GM19438 (cell line): ENCODE results near the gene TOX3.

Experiments used
- ATAC-seq: cut with Tn5 transposase; IDR thresholded peaks from one replicate; pipeline ENCODE4 v1.9.1; 2021; ENCODE audit warnings: low read depth; ENCODE audit not compliant: unreplicated experiment

Gene TOX3

DNA sequence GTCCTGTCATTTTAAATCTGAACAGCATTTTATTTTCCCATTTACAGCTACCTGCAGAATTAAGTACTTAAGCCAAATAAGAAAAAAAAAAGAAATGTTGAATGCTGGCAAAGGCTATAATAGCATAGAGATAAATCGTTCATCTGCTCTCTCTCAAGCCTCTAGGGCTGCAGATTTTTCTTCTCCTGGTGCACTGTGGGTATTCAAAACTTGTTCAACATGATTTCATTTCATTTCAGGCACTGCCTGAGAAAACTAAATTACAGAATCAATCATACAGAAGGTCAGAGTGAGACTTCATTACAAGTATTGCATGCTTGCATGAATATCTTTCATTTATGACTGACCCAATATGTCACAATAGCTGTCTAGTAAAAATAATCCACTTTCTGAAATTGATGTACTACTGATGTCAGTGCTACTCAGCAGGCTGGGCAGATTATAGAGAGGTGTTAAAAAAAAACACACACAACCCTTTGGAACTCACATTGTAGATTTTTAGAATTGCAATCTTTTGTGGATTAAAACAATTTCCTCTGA lies 86.2 kb downstream of the TOX3 start:
- ATAC-seq: no peak

DNA sequence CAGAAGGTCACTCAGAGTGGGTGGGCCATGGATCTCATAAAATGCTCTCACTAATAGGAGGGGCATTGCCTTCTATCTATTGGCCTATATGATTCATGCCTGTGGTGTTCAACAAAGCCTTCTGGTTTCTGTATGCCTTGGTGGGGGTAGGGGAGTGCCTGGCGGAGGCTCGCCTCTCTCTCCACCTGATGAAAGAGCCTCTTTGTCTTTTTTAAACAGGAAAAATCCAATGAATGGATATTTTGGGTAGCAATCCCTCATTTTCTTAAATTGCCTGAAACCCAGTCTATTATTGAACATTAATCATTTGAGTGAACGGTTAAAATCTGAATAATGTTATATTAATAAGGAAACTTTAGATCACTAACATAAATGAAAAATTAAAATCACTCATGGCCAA lies 90.6 kb downstream of the TOX3 start:
- no peak for ATAC-seq

DNA sequence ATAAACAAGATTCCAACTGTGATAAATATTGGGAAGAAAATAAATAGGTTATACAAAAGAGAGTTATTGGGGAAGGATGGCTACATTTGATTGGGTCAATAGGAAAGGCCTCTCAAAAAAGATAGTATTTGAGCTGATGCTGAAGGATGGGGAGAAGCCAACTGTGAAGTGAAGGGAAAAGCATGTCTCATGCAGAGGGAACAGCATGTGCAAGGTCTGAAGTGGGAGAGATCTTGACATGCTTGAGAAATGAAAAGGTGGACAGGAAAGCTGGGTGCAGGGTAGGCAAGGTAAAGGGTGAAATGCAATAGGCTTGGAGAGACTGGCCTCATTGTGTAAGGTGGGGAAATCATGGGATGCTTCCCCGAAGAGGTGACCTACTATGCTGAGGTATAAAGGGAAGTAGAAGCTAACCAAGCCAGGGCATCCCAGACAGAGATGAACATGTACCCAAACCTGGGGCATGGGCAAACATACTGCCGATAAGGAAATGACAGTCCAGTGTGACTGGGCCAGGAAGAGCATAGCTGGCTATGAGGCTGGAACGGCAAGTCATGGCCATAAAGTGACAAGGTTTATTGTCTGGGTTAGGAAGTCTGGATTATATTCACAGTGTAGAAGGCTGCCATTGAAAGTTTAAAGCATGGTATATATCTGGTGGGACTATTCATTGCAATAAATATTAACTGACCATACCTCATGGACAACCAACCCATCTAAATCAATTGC lies 91.2 kb downstream of the TOX3 start:
- no peak for ATAC-seq

DNA sequence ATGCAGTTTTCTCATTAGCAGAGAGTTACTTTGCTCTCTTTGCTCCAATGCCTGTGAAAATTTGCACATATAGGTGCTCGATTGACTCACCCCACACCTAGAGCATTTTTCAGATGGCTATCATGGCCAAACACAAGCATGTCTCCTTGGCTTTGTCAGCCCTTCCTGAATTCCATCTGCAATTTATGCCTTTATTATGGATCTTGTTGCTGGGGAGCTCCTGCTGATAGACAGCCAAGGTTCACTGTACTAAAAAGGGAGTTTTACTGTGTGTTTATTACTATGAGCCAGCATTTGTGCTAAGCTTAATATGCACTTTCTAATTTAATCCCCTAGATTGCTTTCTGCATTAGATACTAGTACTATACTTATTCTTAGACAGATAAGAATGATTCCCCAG lies 93.3 kb downstream of the TOX3 start:
- no peak for ATAC-seq

DNA sequence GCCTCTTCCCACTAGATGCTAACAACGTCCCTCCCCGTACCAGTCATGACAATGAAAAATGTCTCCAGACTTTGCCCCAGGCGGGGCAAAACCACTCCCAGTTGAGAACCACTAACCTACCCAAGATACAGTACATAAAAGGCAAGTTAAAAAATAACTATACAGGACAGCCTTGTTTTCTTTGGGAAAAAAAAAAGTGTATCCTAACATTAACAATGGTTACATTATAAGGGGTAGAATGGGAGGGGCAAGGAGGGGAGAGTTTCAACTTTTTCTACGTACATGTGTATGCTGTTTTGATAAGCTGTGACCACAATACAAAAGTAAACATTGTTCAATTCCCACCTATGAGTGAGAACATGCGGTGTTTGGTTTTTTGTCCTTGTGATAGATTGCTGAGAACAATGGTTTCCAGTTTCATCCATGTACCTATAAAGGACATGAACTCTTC lies 94.9 kb downstream of the TOX3 start:
- ATAC-seq: no peak

- no peak for ATAC-seq
Measured at GRCh38 chr16:52450916-52451315, 96.0 kb downstream of the TOX3 start.

GRCh38 chr16:52450241-52450640 lies 96.7 kb downstream of the TOX3 start:
- ATAC-seq: no peak

DNA sequence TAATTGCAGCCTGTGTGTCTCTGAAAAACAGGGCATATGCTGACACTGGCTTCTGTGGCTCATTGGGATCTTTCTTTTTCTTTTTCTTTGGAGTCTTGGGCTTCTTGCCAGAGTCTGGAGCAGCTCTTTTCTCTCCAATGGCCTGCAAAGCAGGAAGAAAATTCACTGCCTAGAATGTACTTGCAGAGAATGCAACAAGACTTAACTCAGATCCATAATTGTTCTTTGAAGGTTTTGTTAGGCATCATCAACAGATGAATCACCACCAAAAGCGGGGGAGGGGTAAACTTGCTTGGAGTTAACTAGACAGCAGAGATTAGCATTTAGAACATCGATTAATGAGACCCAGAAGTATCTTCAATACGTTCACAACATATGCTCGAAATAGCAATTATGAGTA lies 100.9 kb downstream of the TOX3 start:
- ATAC-seq: no peak

GRCh38 chr16:52441886-52442285 lies 105.1 kb downstream of the TOX3 start:
- ATAC-seq: no peak

DNA sequence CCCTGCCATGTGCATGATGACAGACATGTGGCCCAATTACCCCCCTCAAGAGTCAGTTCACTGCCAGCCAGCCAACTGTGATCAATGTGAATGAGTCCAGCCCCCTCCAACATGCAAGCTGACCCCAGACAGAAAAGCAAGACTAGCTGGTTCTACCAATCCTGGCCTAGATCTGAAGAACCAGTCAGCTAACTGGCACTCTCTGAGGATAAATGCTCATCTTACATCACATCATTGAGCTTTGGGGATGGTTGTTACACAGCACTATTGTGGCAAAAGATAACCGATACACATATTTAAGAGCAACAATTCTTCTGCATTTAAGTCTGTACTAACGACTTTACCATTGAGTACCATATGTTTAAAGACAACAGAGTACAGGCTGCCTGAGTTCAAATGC lies 106.7 kb downstream of the TOX3 start:
- ATAC-seq: no peak

DNA sequence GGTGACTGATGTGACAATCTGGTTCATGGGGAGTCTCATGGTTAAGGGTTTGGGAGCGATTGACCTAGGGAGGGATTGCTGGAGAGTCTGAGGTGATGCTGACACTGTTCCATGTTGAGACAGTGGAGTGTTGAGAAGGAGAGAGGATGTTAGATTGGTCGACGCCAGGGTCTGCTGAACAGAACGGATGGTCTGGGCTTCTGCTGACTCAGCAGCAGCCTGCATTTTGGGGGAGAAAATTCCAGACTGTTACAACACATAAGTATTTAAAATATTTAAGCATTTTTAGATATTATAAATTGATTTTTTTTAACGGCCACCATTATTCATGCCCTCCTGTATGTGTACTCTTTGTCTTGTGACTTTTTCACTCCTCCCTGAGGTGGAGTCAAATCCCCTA lies 107.2 kb downstream of the TOX3 start:
- ATAC-seq: no peak

DNA sequence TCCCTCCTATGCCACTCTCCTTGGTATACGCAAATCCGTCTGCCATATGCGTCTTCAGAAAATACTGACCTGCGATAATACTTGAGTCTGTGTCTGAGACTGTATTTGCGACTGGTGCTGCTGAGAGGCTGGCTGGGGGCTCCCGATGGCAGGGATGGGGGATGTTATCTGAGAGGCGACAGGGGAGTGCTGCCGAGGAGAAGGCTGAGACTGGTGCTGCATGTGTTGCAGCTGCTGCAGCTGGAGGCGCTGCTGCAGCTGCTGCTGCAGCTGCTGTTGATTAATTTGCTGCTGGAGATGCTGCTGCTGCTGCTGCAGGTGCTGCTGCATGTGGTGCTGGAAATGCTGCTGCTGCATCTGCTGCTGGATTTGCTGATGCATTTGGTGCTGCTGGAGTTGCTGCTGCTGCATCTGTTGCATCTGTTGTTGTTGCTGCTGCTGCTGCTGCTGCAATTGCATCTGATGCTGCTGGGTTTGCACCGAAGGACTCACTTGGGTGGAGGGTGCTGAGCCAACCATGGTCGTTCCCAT lies 107.7 kb downstream of the TOX3 start:
- ATAC-seq: no peak

- ATAC-seq: no peak
Measured at GRCh38 chr16:52437277-52437670, 109.7 kb downstream of the TOX3 start.

DNA sequence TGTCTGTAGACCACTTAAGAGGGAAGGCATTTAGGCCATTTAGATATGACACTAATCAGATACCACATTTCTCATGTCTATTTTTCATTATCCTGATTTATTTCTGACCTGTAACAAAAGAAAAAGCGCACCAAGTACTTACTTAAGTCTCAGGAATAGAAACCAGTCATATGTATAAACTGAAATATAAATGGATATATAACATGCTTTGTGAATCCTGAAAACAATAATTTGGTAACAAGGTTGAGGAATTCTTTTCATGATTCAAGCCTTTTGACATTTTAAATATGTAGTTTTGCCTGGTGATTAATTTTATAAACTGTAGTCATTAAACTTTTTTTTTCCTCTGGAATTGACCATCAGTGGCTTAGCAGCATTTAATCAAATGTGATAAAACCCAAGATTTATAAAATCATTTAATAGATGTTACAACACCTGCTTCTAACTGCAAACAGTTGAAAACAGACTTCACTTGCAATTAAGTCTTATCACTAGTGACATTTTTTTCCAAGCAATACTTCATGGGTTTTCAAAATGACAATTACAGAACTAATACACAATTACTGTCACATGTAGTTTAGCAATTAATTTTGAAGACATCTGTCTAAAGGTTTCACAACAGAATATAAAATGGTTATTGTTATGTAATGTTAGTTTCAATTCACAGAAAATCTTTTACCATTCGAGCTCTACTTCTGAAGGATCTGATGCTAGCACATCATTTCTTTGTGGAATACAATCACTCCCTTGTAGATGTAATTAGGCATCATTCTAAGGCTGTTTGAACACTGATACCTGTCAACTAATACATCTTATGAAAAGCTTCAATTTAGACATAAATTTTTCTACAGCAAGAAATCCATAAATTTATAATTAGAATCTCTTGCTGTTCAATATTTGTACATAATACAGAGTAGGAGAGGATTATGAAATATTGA lies 110.3 kb downstream of the TOX3 start:
- ATAC-seq: no peak

DNA sequence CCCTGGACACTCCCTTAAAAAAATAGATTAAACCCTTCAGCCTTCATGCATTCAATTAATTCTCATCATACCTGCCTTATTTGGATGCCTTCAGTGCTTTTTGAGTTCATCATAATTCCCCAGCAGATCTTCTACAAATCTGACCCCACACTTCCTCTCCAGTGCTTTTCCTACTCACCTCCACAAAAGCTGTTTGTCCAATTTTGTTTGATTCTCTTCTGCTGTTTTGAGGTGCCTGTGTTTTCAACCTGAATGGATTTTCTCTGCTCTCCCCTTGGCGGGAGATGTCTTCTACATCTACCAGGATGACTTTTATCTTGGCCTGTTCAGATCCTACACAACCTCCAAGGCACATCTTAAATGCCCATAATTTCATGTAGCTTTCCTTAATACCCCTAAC lies 112.7 kb downstream of the TOX3 start:
- no peak for ATAC-seq

GRCh38 chr16:52433643-52434042 lies 113.3 kb downstream of the TOX3 start:
- no peak for ATAC-seq

GRCh38 chr16:52424591-52424990 lies 122.4 kb downstream of the TOX3 start:
- no peak for ATAC-seq

GRCh38 chr16:52422307-52422706 lies 124.6 kb downstream of the TOX3 start:
- ATAC-seq: no peak

GRCh38 chr16:52418201-52418600 lies 128.7 kb downstream of the TOX3 start:
- no peak for ATAC-seq

- ATAC-seq: no peak
Measured at GRCh38 chr16:52416888-52417287, 130.1 kb downstream of the TOX3 start.

DNA sequence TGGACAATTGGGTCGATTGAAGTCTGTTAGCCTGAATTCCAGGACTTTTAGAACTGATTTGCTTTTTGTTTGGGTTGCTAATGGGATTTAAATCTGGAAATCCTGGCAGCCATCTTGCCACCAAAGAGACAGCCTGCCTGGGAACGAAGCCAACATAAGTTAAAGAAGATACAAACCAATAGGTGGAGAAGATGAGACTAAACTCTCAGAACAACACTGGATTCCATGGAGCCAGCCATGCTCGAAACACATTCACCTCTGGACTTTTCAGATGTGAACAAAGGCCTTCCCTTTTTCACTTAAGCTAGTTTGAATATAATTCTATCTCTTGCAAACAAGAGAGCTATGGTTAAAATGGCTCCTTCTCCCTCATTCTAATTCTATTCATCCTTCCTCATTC lies 135.9 kb downstream of the TOX3 start:
- ATAC-seq: no peak
